HL-60/S4 treated with retinoic acid at 250 ng/mL for 4 days and 3 days (cell line): ENCODE measurements around the gene LCE3B.

ENCODE experiments used
- in situ Hi-C: fragments of 300-500 bp; cut with MboI; formaldehyde crosslinking; loops from 2 replicates; pipeline ENCODE4 v1.7.0; 2022; ENCODE audit warnings: low sequenced_read_pairs

Gene LCE3B

DNA sequence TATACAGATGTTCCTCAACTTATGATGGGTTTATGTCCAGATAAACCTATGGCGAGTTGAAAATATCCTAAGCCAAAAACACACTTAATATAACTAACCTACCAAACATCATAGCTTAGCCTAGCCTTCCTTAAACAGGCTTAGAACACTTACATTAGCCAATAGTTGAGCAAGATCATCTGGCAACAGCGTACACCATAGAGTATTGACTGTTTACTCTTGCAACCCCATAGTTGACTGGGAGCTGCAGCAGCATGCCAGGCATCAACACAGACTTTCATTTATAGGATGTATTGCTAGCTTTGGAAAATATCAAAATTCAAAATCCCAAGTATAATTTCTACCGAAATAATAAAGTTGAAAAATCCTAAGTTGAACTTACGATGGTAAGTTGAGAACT lies 44.1 kb downstream of the LCE3B start:
- in situ Hi-C loops: no loop called here

DNA sequence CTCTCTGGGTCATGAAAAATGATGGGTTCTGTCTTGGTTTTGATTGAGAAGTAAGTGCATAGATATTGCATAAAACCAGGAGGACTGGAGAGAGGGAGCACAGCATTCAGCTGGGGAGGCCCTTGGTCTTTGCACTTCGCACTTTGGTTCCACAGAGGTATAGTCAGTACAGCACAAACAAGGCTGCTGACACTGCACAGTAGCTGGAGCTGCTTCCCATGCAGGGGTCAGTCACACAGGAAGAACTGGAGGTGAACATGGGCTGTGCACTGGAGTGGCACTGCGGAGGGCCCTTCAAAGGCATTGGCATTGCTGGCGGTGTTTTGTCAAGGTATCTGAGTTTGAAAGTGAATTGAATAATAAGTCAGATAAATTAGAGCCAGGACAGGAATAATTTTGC lies 45.0 kb downstream of the LCE3B start:
- in situ Hi-C loops: no loop called here

DNA sequence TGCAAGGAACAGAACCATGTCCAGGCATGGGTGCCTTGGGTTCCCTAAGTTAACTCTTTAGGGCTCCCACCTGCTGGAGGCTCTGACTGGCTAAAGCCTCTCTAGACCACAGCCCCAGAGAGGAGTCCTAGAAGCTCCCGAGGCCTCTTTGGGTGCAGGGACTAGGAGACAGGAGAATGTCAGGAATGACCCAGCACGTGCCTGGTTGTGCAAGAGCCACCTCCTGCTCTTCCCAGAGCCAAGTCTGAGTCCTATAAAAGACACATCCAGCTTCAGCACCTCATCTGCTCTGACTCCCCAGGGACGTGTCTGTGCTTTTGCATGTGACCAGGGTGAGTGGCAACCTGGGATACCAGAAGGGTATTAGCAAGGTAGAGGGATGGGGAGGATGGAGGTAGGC lies 49.5 kb downstream of the LCE3B start, which contains the start of gene LCE2D:
Gene LCE2D (plus strand): TSS at position 283 of the 400 bp plus-strand sequence. CDS start 726 bp downstream, outside the sequence.
- in situ Hi-C loops: no loop called here
